Panc1 (cell line): Measurements from ENCODE around the gene LURAP1L. TPM values are rescaled to one million over a fixed set of nuclear protein-coding genes. Genes with fewer than 3 reads are reported as not detected.

Experiments
- ATAC-seq: fragments of 200-7000 bp; cut with Tn5 transposase; 2 replicates; pipeline ENCODE4 v1.9.1; 2020; ENCODE audit warnings: mild to moderate bottlenecking, moderate library complexity
- Bru-seq: library from RNA; stranded (reverse); fragments of 400-500 nt; gene quantifications from one replicate; lab custom pipeline; 2021; lab: Mats Ljungman, UMichigan
- BruChase-seq, 2 experiments: library from RNA; stranded (reverse); fragments of 400-500 nt; gene quantifications; one replicate each; lab custom pipeline; 2021; lab: Mats Ljungman, UMichigan
- BruUV-seq: library from RNA; stranded (reverse); fragments of 400-500 nt; replicated peaks from 2 replicates; lab custom pipeline; 2021; lab: Mats Ljungman, UMichigan
- CTCF ChIA-PET: fragments of 300-600 bp; sonication (Branson Sonifier 250); formaldehyde crosslinking; loops from one replicate; lab custom pipeline; 2022; ENCODE audit warnings: antibody characterized with exemption; lab: Charles Lee
- POLR2A ChIA-PET: fragments of 300-600 bp; sonication (Branson Sonifier 250); formaldehyde crosslinking; loops from one replicate; lab custom pipeline; 2022; ENCODE audit warnings: antibody characterized with exemption; lab: Charles Lee
- DNase-seq: peaks from one replicate; pipeline ENCODE4 v3.0.0-alpha.2; 2010; ENCODE audit warnings: low read depth, low spot score
- H3K27ac ChIP-seq: 2 replicates; pipeline ENCODE4 v1.5.1; 2011; ENCODE audit warnings: mild to moderate bottlenecking, low read length, inconsistent platforms
- H3K27me3 ChIP-seq: fragments of 200-500 bp; sonication (Bioruptor generic); 2 replicates; pipeline ENCODE4 v1.6.0; 2014; ENCODE audit warnings: low read length, inconsistent platforms; ENCODE audit not compliant: control insufficient read depth, insufficient read depth
- H3K36me3 ChIP-seq: fragments of 200-500 bp; sonication (Bioruptor generic); 2 replicates; pipeline ENCODE4 v1.5.1; 2014; ENCODE audit warnings: inconsistent platforms, mild to moderate bottlenecking, low read length, moderate library complexity; ENCODE audit not compliant: control insufficient read depth, insufficient read depth
- H3K4me1 ChIP-seq: 2 replicates; pipeline ENCODE4 v1.5.1; 2011; ENCODE audit warnings: inconsistent platforms, mild to moderate bottlenecking, low read length, moderate library complexity; ENCODE audit not compliant: control insufficient read depth, insufficient read depth
- H3K4me3 ChIP-seq, 2 experiments: 2 replicates each; pipeline ENCODE4 v1.5.1; 2011 to 2012; ENCODE audit warnings: low read depth in 2 of 2, low read length in 2 of 2, mild to moderate bottlenecking in 2 of 2, inconsistent platforms in 1 of 2, moderate library complexity in 1 of 2
- H3K9me3 ChIP-seq: fragments of 200-500 bp; sonication (Bioruptor generic); 2 replicates; pipeline ENCODE4 v1.5.1; 2014; ENCODE audit warnings: low read depth, mild to moderate bottlenecking, inconsistent platforms, low read length, moderate library complexity; ENCODE audit not compliant: control insufficient read depth, insufficient read depth
- POLR2AphosphoS5 ChIP-seq: IDR thresholded peaks from 2 replicates; pipeline ENCODE4 v1.6.1; 2012; ENCODE audit warnings: mild to moderate bottlenecking, low read depth, low read length, moderate library complexity
- SIN3A ChIP-seq: IDR thresholded peaks from 2 replicates; pipeline ENCODE4 v1.6.1; 2012; ENCODE audit warnings: low read depth, mild to moderate bottlenecking, low read length, moderate library complexity, borderline replicate concordance; ENCODE audit not compliant: insufficient read depth
- TCF7L2 ChIP-seq: IDR thresholded peaks from 2 replicates; pipeline ENCODE4 v1.6.1; 2011; ENCODE audit warnings: mild to moderate bottlenecking, low read depth, low read length, inconsistent platforms
- in situ Hi-C: cut with HindIII; loops from 2 replicates; pipeline ENCODE4 v1.10.0; 2016; ENCODE audit warnings: low sequenced_read_pairs, low pct_unique_long_range_greater_than_20kb
- intact Hi-C: fragments of 100-400 bp; cut with micrococcal nuclease; formaldehyde crosslinking; loops from one replicate; pipeline ENCODE4 v1.10.0; 2022; ENCODE audit not compliant: unreplicated experiment
- long read RNA-seq: library from polyadenylated mRNA; unstranded; transcript quantifications from one replicate; pipeline ENCODE4 v2.0.0, GENCODE V29; 2021; ENCODE audit not compliant: unreplicated experiment
- polyA plus RNA-seq: library from polyadenylated mRNA; unstranded; fragments of >200 nt; gene quantifications from one replicate; pipeline ENCODE4 v1.2.1, GENCODE V29; 2012; ENCODE audit warnings: missing spikeins; ENCODE audit not compliant: insufficient read length
- total RNA-seq: library from RNA; stranded (reverse); gene quantifications from one replicate; pipeline ENCODE4 v1.2.1, GENCODE V29; 2021; ENCODE audit not compliant: unreplicated experiment
- TF ChIP-seq, protein P1 (sequence below), 2 experiments: IDR thresholded peaks; 2 replicates each; pipeline ENCODE4 v1.6.1; 2011 to 2012; ENCODE audit warnings: low read depth in 2 of 2, control low read depth in 1 of 2, low read length in 1 of 2, mild to moderate bottlenecking in 1 of 2, moderate library complexity in 1 of 2; ENCODE audit not compliant: insufficient read depth in 1 of 2
- TF ChIP-seq, protein P2 (sequence below): fragments of 450-650 bp; IDR thresholded peaks from 2 replicates; pipeline ENCODE4 v1.5.1; 2017; ENCODE audit warnings: mild to moderate bottlenecking

The LURAP1L gene, protein sequence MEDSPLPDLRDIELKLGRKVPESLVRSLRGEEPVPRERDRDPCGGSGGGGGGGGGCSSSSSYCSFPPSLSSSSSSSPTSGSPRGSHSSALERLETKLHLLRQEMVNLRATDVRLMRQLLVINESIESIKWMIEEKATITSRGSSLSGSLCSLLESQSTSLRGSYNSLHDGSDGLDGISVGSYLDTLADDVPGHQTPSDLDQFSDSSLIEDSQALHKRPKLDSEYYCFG
- total RNA-seq (6.8 TPM), Bru-seq, nascent RNA (percentile 73 among the genes with signal in this experiment), BruChase-seq, experiment 1, labeled RNA remaining after a 2-hour chase (percentile 69 among the genes with signal in this experiment), BruChase-seq, experiment 2, labeled RNA remaining after a 6-hour chase (percentile 53 among the genes with signal in this experiment)
- polyA plus RNA-seq: 4.3 TPM
- long read RNA-seq, transcript LURAP1L-201 (2 exons, 1,753 nt): major isoform, 14 of 27 reads
- long read RNA-seq, partial matches to known transcripts: 12 of 27 reads
- long read RNA-seq, other reads (novel, unspliced or antisense): 1 of 27 reads

DNA sequence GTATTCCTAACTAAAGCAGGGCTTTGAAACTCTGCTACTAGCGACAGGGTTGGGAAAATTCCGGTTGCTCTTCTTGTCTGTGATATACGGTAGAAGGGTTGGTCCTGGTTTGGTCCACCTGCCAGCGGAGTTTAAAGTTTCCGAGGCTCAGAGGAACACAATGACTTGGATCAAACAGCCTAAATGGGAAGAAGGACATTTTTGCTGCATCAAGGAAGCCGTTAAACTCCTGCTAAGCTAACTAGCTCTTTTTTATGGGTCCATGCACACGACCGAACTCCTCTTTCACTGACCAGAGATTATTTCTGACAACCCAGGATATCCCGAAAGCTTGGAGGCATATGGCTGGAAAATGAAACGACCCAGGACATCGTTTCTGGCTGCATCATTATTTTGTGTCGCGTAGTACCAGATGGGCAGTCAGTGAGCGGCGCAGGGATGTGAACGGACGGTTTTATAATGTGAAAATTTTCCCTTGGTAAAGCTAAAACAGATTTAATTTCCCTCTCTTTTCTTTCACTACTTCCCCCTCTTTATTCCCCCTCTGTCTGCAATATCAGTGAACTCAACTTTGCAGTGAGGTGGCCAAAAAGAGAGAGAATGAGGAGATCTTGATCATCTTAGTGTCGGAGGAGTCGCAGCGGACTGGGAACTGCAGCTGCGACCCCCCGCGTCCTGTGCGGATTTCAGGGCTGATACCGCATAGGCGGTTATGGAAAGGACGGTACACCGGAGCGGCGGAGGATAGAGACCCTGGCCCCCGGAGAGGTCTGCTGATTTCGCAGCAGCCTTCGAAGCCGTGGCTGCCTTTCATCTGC lies at the start of gene LURAP1L:
Gene LURAP1L (plus strand): TSS at position 160 of the 818 bp plus-strand sequence. CDS start 696 bp downstream, outside the sequence.
- Histone ChIP-seq H3K36me3 (no peaks in the 10 kb centered on the region), H3K4me1 (peaks cover 3% of the 10 kb centered on the region), H3K27ac (peak within 1 kb of the TSS; percentile 82), H3K27me3 (no peaks in the 10 kb centered on the region), H3K9me3 (no peaks in the 10 kb centered on the region), H3K4me3 (peak within 1 kb of the TSS; percentile 71 to 82)
- intact Hi-C loops (loop anchor here (5.0 kb wide), 2 partner anchors 42 to 107 kb away; no protein-coding TSS in a partner anchor), in situ Hi-C loops (no loop called here)
- BruUV-seq: TSS peak; percentile 96
- ATAC-seq (peak; percentile 69), DNase-seq (no peak)
- TF ChIP-seq POLR2AphosphoS5 (peak; percentile 33; the same call in 1 of the 2 replicates), SIN3A (no peak), TCF7L2 (no peak)
- POLR2A ChIA-PET: no interaction called here
- CTCF ChIA-PET: no interaction called here

DNA sequence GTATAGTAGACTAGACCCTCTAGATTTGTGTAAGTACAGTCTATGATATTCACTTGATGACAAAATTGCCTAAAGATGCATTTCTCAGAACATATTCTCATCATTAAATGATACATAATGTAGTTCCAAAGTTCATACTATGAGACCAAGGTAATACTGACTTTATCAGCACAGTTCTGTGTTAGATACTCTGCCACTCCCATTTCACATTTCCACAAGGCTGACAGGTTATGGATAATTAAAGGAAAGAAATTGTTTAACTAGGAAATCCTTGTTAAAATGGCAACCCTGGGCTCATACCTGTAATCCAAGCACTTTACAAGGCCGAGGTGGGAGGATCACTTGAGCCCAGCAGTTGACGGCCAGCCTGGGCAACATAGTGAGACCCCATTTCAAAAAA lies 48.0 kb upstream of the LURAP1L start:
- Histone ChIP-seq H3K27ac (no peak overlapping the region), H3K27me3 (no peaks in the 10 kb centered on the region), H3K4me1 (no peaks in the 10 kb centered on the region), H3K4me3 (no peak overlapping the region), H3K9me3 (no peaks in the 10 kb centered on the region), H3K36me3 (no peaks in the 10 kb centered on the region)
- no TSS peak for BruUV-seq
- no peak for TF ChIP-seq TCF7L2
- TF ChIP-seq, protein P1, sequence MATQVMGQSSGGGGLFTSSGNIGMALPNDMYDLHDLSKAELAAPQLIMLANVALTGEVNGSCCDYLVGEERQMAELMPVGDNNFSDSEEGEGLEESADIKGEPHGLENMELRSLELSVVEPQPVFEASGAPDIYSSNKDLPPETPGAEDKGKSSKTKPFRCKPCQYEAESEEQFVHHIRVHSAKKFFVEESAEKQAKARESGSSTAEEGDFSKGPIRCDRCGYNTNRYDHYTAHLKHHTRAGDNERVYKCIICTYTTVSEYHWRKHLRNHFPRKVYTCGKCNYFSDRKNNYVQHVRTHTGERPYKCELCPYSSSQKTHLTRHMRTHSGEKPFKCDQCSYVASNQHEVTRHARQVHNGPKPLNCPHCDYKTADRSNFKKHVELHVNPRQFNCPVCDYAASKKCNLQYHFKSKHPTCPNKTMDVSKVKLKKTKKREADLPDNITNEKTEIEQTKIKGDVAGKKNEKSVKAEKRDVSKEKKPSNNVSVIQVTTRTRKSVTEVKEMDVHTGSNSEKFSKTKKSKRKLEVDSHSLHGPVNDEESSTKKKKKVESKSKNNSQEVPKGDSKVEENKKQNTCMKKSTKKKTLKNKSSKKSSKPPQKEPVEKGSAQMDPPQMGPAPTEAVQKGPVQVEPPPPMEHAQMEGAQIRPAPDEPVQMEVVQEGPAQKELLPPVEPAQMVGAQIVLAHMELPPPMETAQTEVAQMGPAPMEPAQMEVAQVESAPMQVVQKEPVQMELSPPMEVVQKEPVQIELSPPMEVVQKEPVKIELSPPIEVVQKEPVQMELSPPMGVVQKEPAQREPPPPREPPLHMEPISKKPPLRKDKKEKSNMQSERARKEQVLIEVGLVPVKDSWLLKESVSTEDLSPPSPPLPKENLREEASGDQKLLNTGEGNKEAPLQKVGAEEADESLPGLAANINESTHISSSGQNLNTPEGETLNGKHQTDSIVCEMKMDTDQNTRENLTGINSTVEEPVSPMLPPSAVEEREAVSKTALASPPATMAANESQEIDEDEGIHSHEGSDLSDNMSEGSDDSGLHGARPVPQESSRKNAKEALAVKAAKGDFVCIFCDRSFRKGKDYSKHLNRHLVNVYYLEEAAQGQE (IDR thresholded peaks at IDR 0.05; ENCODE audit: insufficient read depth in 1 of 2, low read depth in 2 of 2, low read length in 1 of 2): no peak
- no peak for TF ChIP-seq SIN3A
- TF ChIP-seq, protein P2, sequence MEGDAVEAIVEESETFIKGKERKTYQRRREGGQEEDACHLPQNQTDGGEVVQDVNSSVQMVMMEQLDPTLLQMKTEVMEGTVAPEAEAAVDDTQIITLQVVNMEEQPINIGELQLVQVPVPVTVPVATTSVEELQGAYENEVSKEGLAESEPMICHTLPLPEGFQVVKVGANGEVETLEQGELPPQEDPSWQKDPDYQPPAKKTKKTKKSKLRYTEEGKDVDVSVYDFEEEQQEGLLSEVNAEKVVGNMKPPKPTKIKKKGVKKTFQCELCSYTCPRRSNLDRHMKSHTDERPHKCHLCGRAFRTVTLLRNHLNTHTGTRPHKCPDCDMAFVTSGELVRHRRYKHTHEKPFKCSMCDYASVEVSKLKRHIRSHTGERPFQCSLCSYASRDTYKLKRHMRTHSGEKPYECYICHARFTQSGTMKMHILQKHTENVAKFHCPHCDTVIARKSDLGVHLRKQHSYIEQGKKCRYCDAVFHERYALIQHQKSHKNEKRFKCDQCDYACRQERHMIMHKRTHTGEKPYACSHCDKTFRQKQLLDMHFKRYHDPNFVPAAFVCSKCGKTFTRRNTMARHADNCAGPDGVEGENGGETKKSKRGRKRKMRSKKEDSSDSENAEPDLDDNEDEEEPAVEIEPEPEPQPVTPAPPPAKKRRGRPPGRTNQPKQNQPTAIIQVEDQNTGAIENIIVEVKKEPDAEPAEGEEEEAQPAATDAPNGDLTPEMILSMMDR: no peak
- TF ChIP-seq POLR2AphosphoS5: no peak
- in situ Hi-C loops: no loop called here
- no peak for ATAC-seq
- POLR2A ChIA-PET: no interaction called here
- no peak for DNase-seq
- intact Hi-C loops: no loop called here
- CTCF ChIA-PET: no interaction called here
